OCI-LY1 (cell line): ENCODE measurements around the gene GJD3.

ENCODE experiments used
- CTCF ChIP-seq: fragments of 200-600 bp; sonication (generic), shearing (Covaris generic); IDR thresholded peaks from 2 replicates; pipeline ENCODE4 v1.5.1; 2017; ENCODE audit warnings: mild to moderate bottlenecking, antibody characterized with exemption, low read length, moderate library complexity, mixed read lengths
- EZH2 ChIP-seq: fragments of 200-600 bp; sonication (generic), shearing (Covaris generic); IDR thresholded peaks from 2 replicates; pipeline ENCODE4 v1.8.0; 2017; ENCODE audit warnings: borderline replicate concordance, mixed run types, mild to moderate bottlenecking, antibody characterized with exemption, low read length, moderate library complexity, mixed read lengths

GRCh38 chr17:40340327-40340726, 24.2 kb downstream of the GJD3 start:
- no peak for TF ChIP-seq CTCF
- no peak for TF ChIP-seq EZH2
